GM19351 (cell line): ENCODE results near the gene ZNF503.
A peak's percentile ranks its signal among the peaks of the same experiment; 100 is the strongest.

Experiments used
- ATAC-seq: cut with Tn5 transposase; IDR thresholded peaks from one replicate; pipeline ENCODE4 v1.9.1; 2021; ENCODE audit warnings: mild to moderate bottlenecking, moderate library complexity; ENCODE audit not compliant: unreplicated experiment

The ZNF503 gene

GRCh38 chr10:75407224-75407712 lies 5.7 kb upstream of the ZNF503 start:
- ATAC-seq, result no peak

- ATAC-seq, result no peak
Measured at GRCh38 chr10:75406462-75407223, 5.1 kb upstream of the ZNF503 start.

- no peak for ATAC-seq
Measured at GRCh38 chr10:75405598-75406461, 4.3 kb upstream of the ZNF503 start.

- no peak for ATAC-seq
Measured at GRCh38 chr10:75404815-75405597, 3.4 kb upstream of the ZNF503 start.

GRCh38 chr10:75403939-75404814 lies 2.6 kb upstream of the ZNF503 start:
- no peak for ATAC-seq

- ATAC-seq, result no peak
Measured at GRCh38 chr10:75403144-75403938, 1.8 kb upstream of the ZNF503 start.

GRCh38 chr10:75402486-75403143 lies 1.1 kb upstream of the ZNF503 start:
- ATAC-seq, result no peak

GRCh38 chr10:75400771-75401568 lies 594 bp downstream of the ZNF503 start:
- ATAC-seq, result peak; percentile 28

GRCh38 chr10:75400163-75400770 lies 1.3 kb downstream of the ZNF503 start:
- ATAC-seq, result no peak

- ATAC-seq, result peak; percentile 32
Measured at GRCh38 chr10:75399461-75400162, 2.0 kb downstream of the ZNF503 start.

GRCh38 chr10:75398692-75399460 lies 2.7 kb downstream of the ZNF503 start:
- no peak for ATAC-seq

GRCh38 chr10:75398200-75398691 lies 3.3 kb downstream of the ZNF503 start:
- ATAC-seq, result no peak

- ATAC-seq, result no peak
Measured at GRCh38 chr10:75397496-75398199, 3.9 kb downstream of the ZNF503 start.

- ATAC-seq, result no peak
Measured at GRCh38 chr10:75396631-75397495, 4.7 kb downstream of the ZNF503 start.
